Muscle of arm (tissue), 12 donors: ENCODE data around the gene METTL9. TPM values are rescaled to one million over a fixed set of nuclear protein-coding genes. Genes with fewer than 3 reads are reported as not detected.
A peak's percentile ranks its signal among the peaks of the same experiment; 100 is the strongest.
"Not testable (repeated sequence)": the region's sequence is repeated elsewhere in the genome, so short reads cannot be mapped to it uniquely, and the experiment has no call there.

ENCODE experiments used
- DNase-seq: peaks from one replicate; pipeline ENCODE4 v3.0.0-alpha.2; 2013
- polyA plus RNA-seq, 12 donors: library from polyadenylated mRNA; unstranded; fragments of 120-200 nt; gene quantifications; one replicate each; pipeline ENCODE4 v1.2.1, GENCODE V29; 2013; ENCODE audit not compliant: insufficient read length in 12 of 12

METTL9 gene
- polyA plus RNA-seq, 12 donors: 84.0 to 132 (median 111) TPM; not detected in 1

GRCh38 chr16:21567496-21567895 is 31.9 kb upstream of the METTL9 start:
- DNase-seq: not testable (repeated sequence)

- no peak for DNase-seq
These were observed 30.7 kb upstream of the METTL9 start for GRCh38 chr16:21568502-21569189.

GRCh38 chr16:21570676-21571017 is 28.7 kb upstream of the METTL9 start:
- no peak for DNase-seq

GRCh38 chr16:21573506-21573905 is 25.9 kb upstream of the METTL9 start:
- not testable (repeated sequence) for DNase-seq

- DNase-seq: no peak
These were observed 25.0 kb upstream of the METTL9 start for GRCh38 chr16:21574372-21574771.

- not testable (repeated sequence) for DNase-seq
These were observed 23.1 kb upstream of the METTL9 start for GRCh38 chr16:21576323-21576722.

GRCh38 chr16:21577487-21577886 is 21.9 kb upstream of the METTL9 start:
- DNase-seq: not testable (repeated sequence)

GRCh38 chr16:21578311-21578710 is 21.1 kb upstream of the METTL9 start:
- DNase-seq: not testable (repeated sequence)

- not testable (repeated sequence) for DNase-seq
These were observed 19.2 kb upstream of the METTL9 start for GRCh38 chr16:21580131-21580530.

GRCh38 chr16:21580807-21581206 is 18.6 kb upstream of the METTL9 start:
- no peak for DNase-seq

- DNase-seq: no peak
These were observed 14.6 kb upstream of the METTL9 start for GRCh38 chr16:21584817-21585216.

GRCh38 chr16:21588593-21588992 is 10.8 kb upstream of the METTL9 start:
- DNase-seq: not testable (repeated sequence)

GRCh38 chr16:21589551-21589950 is 9.8 kb upstream of the METTL9 start:
- DNase-seq: no peak

GRCh38 chr16:21590287-21590686 is 9.1 kb upstream of the METTL9 start:
- no peak for DNase-seq

GRCh38 chr16:21590796-21591195 is 8.6 kb upstream of the METTL9 start:
- no peak for DNase-seq

GRCh38 chr16:21592191-21592590 is 7.2 kb upstream of the METTL9 start:
- DNase-seq: no peak

GRCh38 chr16:21593530-21594289 is 5.7 kb upstream of the METTL9 start:
- no peak for DNase-seq

GRCh38 chr16:21597561-21598030 is 1.8 kb upstream of the METTL9 start:
- DNase-seq: no peak

GRCh38 chr16:21598206-21598605 is 1.2 kb upstream of the METTL9 start:
- DNase-seq: no peak

- DNase-seq: peak; percentile 27
These were observed 666 bp upstream of the METTL9 start for GRCh38 chr16:21598701-21599121.

GRCh38 chr16:21600031-21600773 is 825 bp downstream of the METTL9 start:
- peak; percentile 28 for DNase-seq

GRCh38 chr16:21602785-21603184 is 3.4 kb downstream of the METTL9 start:
- DNase-seq: no peak

GRCh38 chr16:21603928-21604327 is 4.6 kb downstream of the METTL9 start:
- DNase-seq: no peak
